Peyer's patch (tissue), 4 donors: ENCODE data around the gene AKAP13.

Source experiments
- POLR2A ChIP-seq, 2 donors: fragments of 450-650 bp; IDR thresholded peaks; one replicate each; pipeline ENCODE4 v1.5.1; 2017; ENCODE audit warnings: antibody characterized with exemption in 2 of 2, mild to moderate bottlenecking in 2 of 2, moderate library complexity in 2 of 2
- TF ChIP-seq, protein P1 (sequence below), 6 experiments: fragments of 450-650 bp in 4 of 6; fragments of 200-600 bp in 2 of 6; sonication (generic) in 1 of 6; IDR thresholded peaks; one replicate each; pipeline ENCODE4 v1.5.1; 2017 to 2019; ENCODE audit warnings: antibody characterized with exemption in 6 of 6, mild to moderate bottlenecking in 3 of 6, moderate library complexity in 1 of 6

DNA sequence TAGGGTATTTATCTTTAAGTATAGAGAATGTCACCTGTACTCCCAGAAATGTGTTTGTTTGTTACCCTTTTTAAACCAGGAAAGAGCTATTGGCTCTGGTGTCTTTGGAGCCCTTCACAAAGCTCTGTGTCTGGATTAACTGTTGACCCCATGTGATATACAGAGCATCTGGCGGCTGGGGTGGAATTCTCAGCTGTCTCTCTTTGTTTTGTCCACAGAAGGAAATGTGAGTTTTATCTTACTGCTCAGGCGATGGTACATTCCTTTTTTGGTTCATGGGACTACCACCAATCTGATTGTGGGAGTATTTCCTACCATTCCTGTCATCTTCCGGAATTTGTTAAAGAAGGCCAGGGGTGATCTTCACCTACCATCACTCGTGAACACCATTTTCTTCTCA is 120.3 kb downstream of the AKAP13 start:
- TF ChIP-seq, protein P1, sequence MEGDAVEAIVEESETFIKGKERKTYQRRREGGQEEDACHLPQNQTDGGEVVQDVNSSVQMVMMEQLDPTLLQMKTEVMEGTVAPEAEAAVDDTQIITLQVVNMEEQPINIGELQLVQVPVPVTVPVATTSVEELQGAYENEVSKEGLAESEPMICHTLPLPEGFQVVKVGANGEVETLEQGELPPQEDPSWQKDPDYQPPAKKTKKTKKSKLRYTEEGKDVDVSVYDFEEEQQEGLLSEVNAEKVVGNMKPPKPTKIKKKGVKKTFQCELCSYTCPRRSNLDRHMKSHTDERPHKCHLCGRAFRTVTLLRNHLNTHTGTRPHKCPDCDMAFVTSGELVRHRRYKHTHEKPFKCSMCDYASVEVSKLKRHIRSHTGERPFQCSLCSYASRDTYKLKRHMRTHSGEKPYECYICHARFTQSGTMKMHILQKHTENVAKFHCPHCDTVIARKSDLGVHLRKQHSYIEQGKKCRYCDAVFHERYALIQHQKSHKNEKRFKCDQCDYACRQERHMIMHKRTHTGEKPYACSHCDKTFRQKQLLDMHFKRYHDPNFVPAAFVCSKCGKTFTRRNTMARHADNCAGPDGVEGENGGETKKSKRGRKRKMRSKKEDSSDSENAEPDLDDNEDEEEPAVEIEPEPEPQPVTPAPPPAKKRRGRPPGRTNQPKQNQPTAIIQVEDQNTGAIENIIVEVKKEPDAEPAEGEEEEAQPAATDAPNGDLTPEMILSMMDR (IDR thresholded peaks at IDR 0.05) = no peak
- no peak for TF ChIP-seq POLR2A (IDR thresholded peaks at IDR 0.05)
